8988T (cell line): ENCODE measurements around the gene CREB3L2.

Source experiments
- DNase-seq: peaks from one replicate; pipeline ENCODE4 v3.0.0; 2011

Gene CREB3L2

GRCh38 chr7:137967143-137968018 lies 34.5 kb downstream of the CREB3L2 start:
- no peak for DNase-seq

GRCh38 chr7:137966641-137967142 lies 35.2 kb downstream of the CREB3L2 start:
- DNase-seq = no peak

- no peak for DNase-seq
Observed at GRCh38 chr7:137965942-137966640, 35.8 kb downstream of the CREB3L2 start.

- DNase-seq = no peak
Observed at GRCh38 chr7:137964824-137965545, 36.9 kb downstream of the CREB3L2 start.

GRCh38 chr7:137962875-137963507 lies 38.9 kb downstream of the CREB3L2 start:
- no peak for DNase-seq

- DNase-seq = no peak
Observed at GRCh38 chr7:137962491-137962874, 39.4 kb downstream of the CREB3L2 start.

GRCh38 chr7:137961200-137962177 lies 40.4 kb downstream of the CREB3L2 start:
- DNase-seq = no peak

GRCh38 chr7:137960020-137960419 lies 41.9 kb downstream of the CREB3L2 start:
- no peak for DNase-seq

- no peak for DNase-seq
Observed at GRCh38 chr7:137958470-137959431, 43.1 kb downstream of the CREB3L2 start.

- no peak for DNase-seq
Observed at GRCh38 chr7:137957887-137958286, 44.0 kb downstream of the CREB3L2 start.

- no peak for DNase-seq
Observed at GRCh38 chr7:137956591-137956990, 45.3 kb downstream of the CREB3L2 start.

GRCh38 chr7:137956183-137956582 lies 45.7 kb downstream of the CREB3L2 start:
- no peak for DNase-seq

- no peak for DNase-seq
Observed at GRCh38 chr7:137954614-137955013, 47.3 kb downstream of the CREB3L2 start.

- no peak for DNase-seq
Observed at GRCh38 chr7:137953665-137954470, 48.0 kb downstream of the CREB3L2 start.

- DNase-seq = no peak
Observed at GRCh38 chr7:137953043-137953664, 48.7 kb downstream of the CREB3L2 start.

- no peak for DNase-seq
Observed at GRCh38 chr7:137952426-137952805, 49.5 kb downstream of the CREB3L2 start.

GRCh38 chr7:137951700-137952425 lies 50.0 kb downstream of the CREB3L2 start:
- DNase-seq = no peak

GRCh38 chr7:137950967-137951366 lies 50.9 kb downstream of the CREB3L2 start:
- no peak for DNase-seq
